IMR-90 (cell line): ENCODE data around the gene ADTRP. TPM values are rescaled to one million over a fixed set of nuclear protein-coding genes. Genes with fewer than 3 reads are reported as not detected.

Experiments used
- ATAC-seq: fragments of 200-7000 bp; cut with Tn5 transposase; 2 replicates; pipeline ENCODE4 v1.9.1; 2020; ENCODE audit warnings: low read depth, mild to moderate bottlenecking, moderate library complexity
- BruUV-seq: library from RNA; stranded (reverse); fragments of 400-500 nt; replicated peaks from 2 replicates; lab custom pipeline; 2021; lab: Mats Ljungman, UMichigan
- CTCF ChIA-PET: fragments of 300-600 bp; formaldehyde crosslinking; extraction: SDS; loops from one replicate; lab custom pipeline; 2021; ENCODE audit warnings: antibody characterized with exemption; lab: Yijun Ruan, JAX
- POLR2A ChIA-PET: fragments of 300-600 bp; sonication (Branson Sonifier 250); formaldehyde crosslinking; loops from one replicate; lab custom pipeline; 2022; ENCODE audit warnings: antibody characterized with exemption; ENCODE audit not compliant: unreplicated experiment; lab: Charles Lee
- DNase-seq: peaks from one replicate; pipeline ENCODE4 v3.0.0; 2013
- H2AFZ ChIP-seq: replicated peaks from 2 replicates; pipeline ENCODE3; 2013; ENCODE audit warnings: low read length, mild to moderate bottlenecking; ENCODE audit not compliant: poor library complexity
- H2AK5ac ChIP-seq: 2 replicates; pipeline ENCODE4 v1.6.1; 2013; ENCODE audit warnings: low read depth, low read length, inconsistent platforms
- H2AK9ac ChIP-seq: replicated peaks from 2 replicates; pipeline ENCODE3; 2013; ENCODE audit warnings: mild to moderate bottlenecking, low read depth, low read length, moderate library complexity; ENCODE audit not compliant: poor library complexity
- H2BK120ac ChIP-seq: 2 replicates; pipeline ENCODE4 v1.6.1; 2013; ENCODE audit warnings: low read depth, low read length, inconsistent platforms
- H2BK15ac ChIP-seq: 3 replicates; pipeline ENCODE4 v1.6.1; 2013; ENCODE audit warnings: low read depth, low read length, inconsistent platforms
- H2BK20ac ChIP-seq: 2 replicates; pipeline ENCODE4 v1.6.1; 2013; ENCODE audit warnings: low read depth, mild to moderate bottlenecking, inconsistent platforms, low read length, moderate library complexity
- H2BK5ac ChIP-seq: 2 replicates; pipeline ENCODE4 v1.6.1; 2013; ENCODE audit warnings: mild to moderate bottlenecking, low read depth, low read length, inconsistent platforms; ENCODE audit not compliant: poor library complexity, severe bottlenecking
- H3K14ac ChIP-seq: replicated peaks from 2 replicates; pipeline ENCODE4 v1.6.1; 2013; ENCODE audit warnings: low read depth, low read length, inconsistent platforms
- H3K18ac ChIP-seq: 2 replicates; pipeline ENCODE4 v1.6.1; 2013; ENCODE audit warnings: low read depth, low read length, control low read depth
- H3K23ac ChIP-seq: 2 replicates; pipeline ENCODE4 v1.6.1; 2013; ENCODE audit warnings: low read depth, low read length, inconsistent platforms
- H3K27ac ChIP-seq: 2 replicates; pipeline ENCODE4 v1.5.1; 2013; ENCODE audit warnings: mild to moderate bottlenecking, control low read depth, low read length; ENCODE audit not compliant: insufficient read depth
- H3K27me3 ChIP-seq: 2 replicates; pipeline ENCODE4 v1.6.1; 2013; ENCODE audit warnings: low read length; ENCODE audit not compliant: control insufficient read depth, insufficient read depth
- H3K36me3 ChIP-seq: 2 replicates; pipeline ENCODE4 v1.6.1; 2013; ENCODE audit warnings: low read length, mixed read lengths; ENCODE audit not compliant: control insufficient read depth, insufficient read depth
- H3K4ac ChIP-seq: 2 replicates; pipeline ENCODE4 v1.6.1; 2013; ENCODE audit warnings: low read depth, low read length, inconsistent platforms
- H3K4me1 ChIP-seq: 2 replicates; pipeline ENCODE4 v1.6.1; 2013; ENCODE audit warnings: low read length, mixed read lengths; ENCODE audit not compliant: control insufficient read depth, insufficient read depth
- H3K4me2 ChIP-seq: 2 replicates; pipeline ENCODE4 v1.6.1; 2013; ENCODE audit warnings: low read depth, mild to moderate bottlenecking, control low read depth, low read length, moderate library complexity
- H3K4me3 ChIP-seq: 2 replicates; pipeline ENCODE4 v1.5.1; 2013; ENCODE audit warnings: low read depth, mild to moderate bottlenecking, control low read depth, low read length, moderate library complexity; ENCODE audit not compliant: insufficient read depth
- H3K56ac ChIP-seq: 2 replicates; pipeline ENCODE4 v1.6.1; 2013; ENCODE audit warnings: low read length, inconsistent platforms; ENCODE audit not compliant: insufficient read depth; ENCODE audit errors: extremely low read depth
- H3K79me1 ChIP-seq, 2 experiments: 2 replicates each; pipeline ENCODE4 v1.6.1; 2013; ENCODE audit warnings: low read length in 2 of 2, inconsistent platforms in 1 of 2, low read depth in 1 of 2
- H3K9ac ChIP-seq: 2 replicates; pipeline ENCODE4 v1.6.1; 2013; ENCODE audit warnings: low read depth, low read length, control low read depth
- H3K9me1 ChIP-seq: 2 replicates; pipeline ENCODE4 v1.6.1; 2013; ENCODE audit warnings: low read length, inconsistent platforms; ENCODE audit not compliant: insufficient read depth
- H3K9me3 ChIP-seq: 2 replicates; pipeline ENCODE4 v1.6.1; 2013; ENCODE audit warnings: low read length; ENCODE audit not compliant: control insufficient read depth, insufficient read depth
- H4K20me1 ChIP-seq: 2 replicates; pipeline ENCODE4 v1.6.1; 2013; ENCODE audit warnings: low read length, inconsistent platforms; ENCODE audit not compliant: insufficient read depth
- H4K5ac ChIP-seq: 2 replicates; pipeline ENCODE4 v1.6.1; 2013; ENCODE audit warnings: mild to moderate bottlenecking, low read depth, low read length, control low read depth
- H4K8ac ChIP-seq, 2 experiments: 2 replicates each; pipeline ENCODE4 v1.6.1; 2013; ENCODE audit warnings: low read depth in 2 of 2, low read length in 2 of 2, control low read depth in 1 of 2, inconsistent platforms in 1 of 2
- H4K91ac ChIP-seq: 2 replicates; pipeline ENCODE4 v1.6.1; 2013; ENCODE audit warnings: low read depth, low read length, inconsistent platforms; ENCODE audit not compliant: insufficient read depth
- CEBPB ChIP-seq: IDR thresholded peaks from 2 replicates; pipeline ENCODE4 v1.6.1; 2012; ENCODE audit warnings: low read depth, low read length, improper control_type of control experiment
- MAFK ChIP-seq: IDR thresholded peaks from 2 replicates; pipeline ENCODE4 v1.6.1; 2012; ENCODE audit warnings: low read depth, low read length, improper control_type of control experiment
- WGBS, 2 experiments: methylation state at CpG; one replicate each; pipeline versions ENCODE4 v1.1.5 to v1.1.7; 2013; ENCODE audit warnings: missing lambda C conversion rate in 2 of 2; ENCODE audit not compliant: insufficient read length in 1 of 2; ENCODE audit errors: extremely low coverage in 2 of 2; 5-methylcytosine and 5-hydroxymethylcytosine counted together
- dilution Hi-C: fragments of 300-500 bp; cut with HindIII; formaldehyde crosslinking; loops from one replicate; pipeline ENCODE4 v1.14.3; 2018; ENCODE audit warnings: low sequenced_read_pairs; ENCODE audit not compliant: unreplicated experiment
- in situ Hi-C: fragments of 300-500 bp; cut with MboI; formaldehyde crosslinking; loops from 3 replicates; pipeline ENCODE4 v1.14.3; 2019; ENCODE audit warnings: low sequenced_read_pairs, inconsistent platforms, mixed read lengths
- intact Hi-C: fragments of 100-400 bp; cut with micrococcal nuclease; formaldehyde crosslinking; loops from 2 replicates; pipeline ENCODE4 v1.10.0; 2022
- polyA plus RNA-seq, 3 experiments: library from polyadenylated mRNA; depleted of rRNA; stranded (reverse); fragments of >200 nt; gene quantifications; 2 replicates each; pipeline ENCODE4 v1.2.3, GENCODE V29; 2012; ENCODE audit warnings: low replicate concordance in 1 of 3
- total RNA-seq: library from RNA; depleted of rRNA; stranded (reverse); fragments of >200 nt; gene quantifications from 2 replicates; pipeline ENCODE4 v1.2.3, GENCODE V29; 2012

Gene ADTRP
- total and polyA plus RNA-seq, 2 of the 4 experiments (the other 2 are of a cell fraction) = 0.50 to 0.72 TPM

DNA sequence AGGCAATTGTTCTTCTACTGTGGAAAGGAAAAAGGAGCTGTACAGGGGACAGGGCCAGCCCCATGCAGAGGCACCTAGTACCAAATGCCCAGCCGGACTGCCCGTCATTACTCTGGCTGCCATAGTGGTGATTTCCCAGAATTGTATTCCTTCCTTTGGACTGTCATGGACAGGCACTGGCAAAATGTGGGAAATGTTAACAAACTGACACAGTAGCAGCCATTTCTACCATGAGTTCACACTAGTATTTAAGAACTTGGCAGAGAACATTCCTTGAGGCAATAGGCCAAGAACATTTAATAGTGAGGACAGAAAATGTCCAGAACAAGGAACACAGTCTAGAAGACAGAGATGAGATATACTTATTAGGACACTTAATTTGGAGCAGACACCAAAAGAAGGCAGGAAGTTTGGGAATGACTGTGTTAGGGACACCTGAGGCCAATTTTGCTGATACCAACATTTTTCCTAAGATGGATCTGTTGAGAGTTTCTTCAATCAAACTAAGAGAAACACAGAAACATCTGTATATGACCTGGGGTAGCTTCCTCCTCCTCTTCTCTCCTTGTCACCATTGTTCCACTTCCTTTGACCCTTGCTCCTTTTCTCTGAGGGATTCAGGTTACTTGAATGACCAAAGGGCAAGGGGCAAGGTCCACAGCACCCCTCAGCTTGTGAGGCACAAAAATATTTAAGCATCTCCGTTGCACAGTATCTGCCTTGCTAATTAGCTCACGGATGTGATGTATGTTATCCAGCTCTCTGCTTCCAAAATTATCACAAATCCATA, 14.9 kb downstream of the ADTRP start:
- Histone ChIP-seq H3K4me1 (peaks cover 11% of the 10 kb centered on the region), H3K79me1 (no peaks in the 10 kb centered on the region), H3K4ac (peak overlapping the region; percentile 29; the same call in 1 of the 2 replicates), H2BK5ac (no peak overlapping the region), H4K8ac (peak overlapping the region in 1 of 2 experiments; percentile 19; a peak in 1 of 4 replicates), H2BK120ac (peak overlapping the region; percentile 52), H4K91ac (peak overlapping the region; percentile 31), H3K27ac (no peak overlapping the region), H3K23ac (no peak overlapping the region), H3K9me3 (no peaks in the 10 kb centered on the region), H4K20me1 (no peaks in the 10 kb centered on the region), H4K5ac (no peak overlapping the region), H3K4me3 (no peak overlapping the region), H2AK9ac (no peak overlapping the region), H3K56ac (no peak overlapping the region), H3K18ac (no peak overlapping the region), H3K4me2 (no peak overlapping the region), H3K36me3 (no peaks in the 10 kb centered on the region), H3K27me3 (no peaks in the 10 kb centered on the region), H3K9me1 (peaks cover 6% of the 10 kb centered on the region), H3K9ac (no peak overlapping the region), H2AFZ (no peak overlapping the region), H2BK15ac (peak overlapping the region; percentile 53), H2BK20ac (peak overlapping the region; percentile 37; the same call in 1 of the 2 replicates), H3K14ac (peak overlapping the region; percentile 43; the same call in 1 of the 2 replicates), H2AK5ac (peak overlapping the region; percentile 61; the same call in 1 of the 2 replicates)
- POLR2A ChIA-PET = no interaction called here
- dilution Hi-C loops = no loop called here
- in situ Hi-C loops = no loop called here
- ATAC-seq (no peak), DNase-seq (no peak)
- WGBS, 2 experiments = no CpG with 5 or more reads among the region's 4 CpGs
- TF ChIP-seq MAFK = peak; percentile 62
- TF ChIP-seq CEBPB = no peak
- intact Hi-C loops = no loop called here
- no TSS peak for BruUV-seq
- CTCF ChIA-PET = no interaction called here
